NCI-H2227 (cell line): Measurements from ENCODE around the gene SLAIN2.
"Not testable (repeated sequence)": the region's sequence is repeated elsewhere in the genome, so short reads cannot be mapped to it uniquely, and the experiment has no call there.

Source experiments
- DNase-seq: peaks from one replicate; lab custom pipeline; 2025; ENCODE audit not compliant: unreplicated experiment; lab: John Stamatoyannopoulos, UW

The SLAIN2 gene

DNA sequence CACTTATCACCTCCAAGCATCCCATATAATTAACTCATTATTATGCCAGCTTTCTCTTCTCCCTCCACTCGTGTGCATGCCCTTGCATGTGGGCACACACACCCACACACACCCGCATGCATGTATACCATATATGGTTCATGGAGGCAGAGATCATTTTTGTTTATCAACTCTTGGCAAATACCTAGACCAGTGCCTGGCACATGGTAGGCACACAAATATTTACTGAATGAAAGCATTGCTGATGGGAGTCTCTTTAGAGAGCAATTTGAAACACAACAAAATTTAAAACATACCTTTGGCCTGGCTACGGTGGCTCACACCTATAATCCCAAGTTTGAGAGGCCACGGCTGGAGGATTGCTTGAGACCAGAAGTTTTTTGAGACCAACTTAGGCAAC, 90.7 kb downstream of the SLAIN2 start:
- DNase-seq, result no peak

DNA sequence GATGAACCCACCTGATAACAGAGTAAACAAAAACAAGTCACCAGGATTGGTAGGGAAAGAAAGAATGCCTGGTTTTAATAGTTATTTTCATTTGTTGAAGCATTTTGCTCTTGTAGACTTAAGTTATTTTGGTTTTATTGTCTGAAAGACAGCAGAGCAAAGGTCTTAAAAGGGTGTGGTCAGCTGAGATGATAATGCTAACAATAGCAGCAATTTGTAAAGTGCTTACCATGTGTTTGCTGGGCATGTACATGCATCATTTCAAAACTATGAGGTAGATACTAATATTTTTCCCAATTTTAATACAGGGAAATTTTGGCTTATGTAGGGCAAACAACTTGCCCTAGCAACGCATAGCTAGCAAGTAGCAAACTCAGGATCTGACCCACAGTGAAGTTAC, 95.0 kb downstream of the SLAIN2 start:
- no peak for DNase-seq

DNA sequence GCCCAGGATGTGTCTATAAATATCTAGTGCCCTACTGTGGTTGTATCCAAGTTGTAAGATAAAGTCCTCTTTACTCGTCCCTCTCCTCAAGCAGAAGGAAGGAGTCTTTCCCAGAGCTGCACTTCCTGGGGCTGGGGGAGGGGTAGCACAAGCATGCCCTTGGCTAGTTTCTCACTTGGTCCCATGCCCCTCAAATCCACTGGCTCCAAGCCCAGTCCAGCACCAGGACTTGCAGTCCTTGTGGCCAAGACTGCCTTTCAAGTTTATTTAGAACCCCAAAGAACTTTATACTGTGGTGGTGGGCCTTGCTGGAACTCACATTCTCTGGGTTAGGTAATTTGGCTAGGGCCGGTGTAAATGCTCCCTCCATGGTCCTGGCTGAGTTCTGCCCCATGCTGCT, 98.7 kb downstream of the SLAIN2 start:
- no peak for DNase-seq

DNA sequence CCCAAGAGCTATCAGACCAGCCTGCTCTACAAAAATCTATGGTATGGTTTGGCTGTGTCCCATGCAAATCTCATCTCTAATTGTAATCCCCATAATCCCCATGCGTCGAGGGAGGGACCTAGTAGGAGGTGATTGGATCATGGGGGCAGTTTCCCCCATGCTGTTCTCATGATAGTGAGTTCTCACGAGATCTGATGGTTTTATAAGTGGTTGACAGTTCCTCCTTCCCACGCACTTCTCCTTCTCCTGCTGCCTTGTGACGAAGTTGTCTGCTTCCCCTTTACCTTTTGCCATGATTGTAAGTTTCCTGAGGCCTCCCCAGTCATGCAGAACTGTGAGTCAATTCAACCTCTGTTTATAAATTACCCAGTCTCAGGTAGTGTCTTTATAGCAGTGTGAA, 99.6 kb downstream of the SLAIN2 start:
- DNase-seq, result not testable (repeated sequence)

DNA sequence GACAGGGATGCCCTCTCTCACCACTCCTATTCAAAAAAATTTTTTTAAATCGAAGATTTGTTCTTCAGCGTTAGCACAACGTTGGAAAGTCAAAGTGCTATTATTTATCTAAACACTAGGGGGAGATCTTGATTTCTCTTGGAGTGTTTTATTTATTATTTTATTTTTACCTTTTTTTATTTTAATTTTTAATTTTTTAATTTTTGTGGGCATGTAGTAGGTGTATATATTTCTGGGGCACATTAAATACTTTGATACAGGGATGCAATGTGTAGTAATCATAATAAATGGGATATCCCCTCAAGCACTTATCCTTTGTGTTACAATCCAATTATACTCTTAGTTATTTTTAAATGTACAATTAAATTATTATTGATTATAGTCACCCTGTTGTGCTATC, 104.4 kb downstream of the SLAIN2 start:
- DNase-seq, result peak; percentile 31

DNA sequence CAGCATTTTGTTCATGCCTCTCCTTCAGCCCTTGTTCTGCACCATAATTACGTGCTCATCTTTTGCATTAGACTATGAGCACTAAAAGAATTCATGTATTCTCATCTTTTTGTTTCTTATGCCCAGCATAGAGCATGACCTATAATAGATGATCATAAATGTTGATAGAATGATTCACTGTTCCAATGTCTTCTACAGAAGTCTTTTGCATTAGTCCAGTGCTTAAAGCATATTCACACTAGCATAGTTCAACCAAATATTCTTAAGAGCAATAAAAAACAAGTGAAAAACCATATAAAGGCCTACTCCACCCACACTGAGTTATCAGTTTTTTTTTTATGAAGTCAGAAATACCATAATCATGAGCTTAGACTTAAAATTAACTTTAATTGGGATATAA, 105.3 kb downstream of the SLAIN2 start:
- DNase-seq, result no peak

DNA sequence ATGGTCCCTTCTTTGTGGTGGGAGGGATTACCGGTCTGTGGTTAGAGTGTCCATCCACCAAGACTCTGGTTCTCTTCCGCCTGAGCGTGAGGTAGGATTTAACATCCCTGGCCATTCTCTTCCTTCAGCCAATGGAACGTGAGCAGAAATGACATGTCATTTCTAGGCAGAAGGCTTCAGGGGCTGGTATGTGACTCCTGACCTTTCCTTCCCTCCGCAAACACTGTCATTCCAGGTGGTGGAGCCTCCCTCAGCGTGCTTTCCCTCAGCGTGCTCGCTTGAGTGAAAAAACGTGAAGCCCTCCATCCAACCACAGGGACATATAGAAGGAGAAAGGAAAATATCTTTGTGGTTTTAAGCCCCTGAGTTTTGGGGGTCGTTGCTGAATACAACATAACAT, 107.8 kb downstream of the SLAIN2 start:
- no peak for DNase-seq

DNA sequence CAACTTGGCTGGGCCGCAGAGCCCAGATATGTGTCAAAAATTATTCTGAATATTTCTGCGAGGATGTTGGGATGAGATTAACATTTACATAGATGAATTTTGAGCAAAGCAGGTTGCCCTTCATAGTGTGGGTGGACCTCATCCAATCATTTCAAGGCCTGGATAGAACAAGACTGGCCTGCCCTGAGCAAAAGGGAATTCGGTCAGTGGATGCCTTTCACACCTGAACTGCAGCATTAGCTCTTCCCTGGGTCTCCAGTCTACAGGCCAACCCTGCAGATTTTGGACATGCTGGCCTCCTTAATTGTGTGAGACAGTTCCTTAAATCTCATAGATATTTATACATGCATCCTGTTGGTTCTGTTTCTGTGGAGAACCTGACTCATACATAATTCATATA, 109.4 kb downstream of the SLAIN2 start:
- DNase-seq, result no peak

DNA sequence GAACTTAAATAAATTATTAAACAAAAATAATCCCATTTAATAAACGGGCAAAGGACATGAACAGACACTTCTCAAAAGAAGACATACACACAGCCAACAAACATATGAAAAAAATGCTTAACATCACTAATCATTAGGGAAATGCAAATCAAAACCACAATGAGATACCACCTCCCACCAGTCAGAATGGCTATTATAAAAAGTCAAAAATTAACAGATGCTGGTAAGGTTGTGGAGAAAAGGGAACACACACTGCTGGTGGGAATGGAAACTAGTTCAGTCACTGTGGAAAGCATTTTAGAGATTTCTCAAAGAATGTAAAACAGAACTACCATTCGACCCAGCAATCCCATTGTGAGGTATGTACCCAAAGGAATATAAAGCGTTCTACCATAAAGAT, 110.3 kb downstream of the SLAIN2 start:
- DNase-seq, result not testable (repeated sequence)

DNA sequence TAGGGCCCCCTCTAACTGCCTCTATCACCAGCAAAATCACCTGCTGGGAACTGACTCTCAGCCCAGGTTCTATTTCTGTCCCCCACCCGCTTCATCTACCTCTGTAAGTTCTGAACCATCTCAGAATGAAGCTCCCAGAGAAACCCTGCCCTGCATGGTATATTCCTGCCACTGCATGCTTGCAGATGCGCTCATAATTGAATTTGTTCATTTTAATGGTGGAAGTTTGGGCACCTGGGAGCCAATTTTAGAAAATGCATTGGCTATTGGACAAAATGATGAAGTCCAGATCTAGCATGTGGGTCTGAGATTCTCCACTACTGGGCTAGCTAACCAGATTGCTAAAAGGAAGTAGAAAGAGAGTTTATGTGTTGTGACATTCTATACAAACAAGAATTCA, 113.3 kb downstream of the SLAIN2 start:
- DNase-seq, result no peak

DNA sequence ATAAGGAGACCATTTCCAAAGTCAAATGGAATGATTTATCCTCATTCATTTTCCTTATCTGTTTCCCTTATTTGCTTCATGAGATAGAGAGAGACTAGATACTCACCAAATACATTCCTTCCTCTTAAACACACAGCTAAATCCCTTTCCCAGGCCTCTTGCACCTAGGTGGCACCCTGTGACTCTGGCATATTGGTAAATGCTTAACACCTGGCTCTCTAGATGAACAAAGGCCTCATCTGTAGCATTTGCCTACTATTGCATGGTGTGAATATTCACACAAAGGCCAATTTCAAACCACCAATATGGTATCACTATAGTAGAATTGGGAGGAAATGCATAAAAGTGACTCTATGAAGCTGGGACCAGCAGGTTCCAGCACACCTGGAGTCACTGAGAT, 119.7 kb downstream of the SLAIN2 start:
- DNase-seq, result no peak

DNA sequence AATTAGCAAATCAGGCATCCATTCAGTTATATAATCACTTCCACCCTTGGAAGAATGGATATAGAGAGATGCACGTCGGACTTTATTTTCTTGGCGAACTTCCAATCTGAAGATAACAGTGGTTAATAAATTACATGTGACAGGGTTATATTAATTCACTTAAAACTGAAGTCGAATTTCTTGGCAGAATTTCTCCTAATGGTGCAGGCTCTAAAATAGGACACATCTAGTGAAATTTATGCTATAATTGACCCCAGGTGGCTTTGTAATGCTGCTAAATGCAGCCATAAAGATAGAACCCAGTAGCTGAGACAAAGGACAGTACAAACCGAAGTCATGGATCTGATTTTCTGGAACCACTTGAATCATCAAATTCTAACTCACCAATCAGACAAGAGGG, 121.0 kb downstream of the SLAIN2 start:
- DNase-seq, result peak; percentile 52

DNA sequence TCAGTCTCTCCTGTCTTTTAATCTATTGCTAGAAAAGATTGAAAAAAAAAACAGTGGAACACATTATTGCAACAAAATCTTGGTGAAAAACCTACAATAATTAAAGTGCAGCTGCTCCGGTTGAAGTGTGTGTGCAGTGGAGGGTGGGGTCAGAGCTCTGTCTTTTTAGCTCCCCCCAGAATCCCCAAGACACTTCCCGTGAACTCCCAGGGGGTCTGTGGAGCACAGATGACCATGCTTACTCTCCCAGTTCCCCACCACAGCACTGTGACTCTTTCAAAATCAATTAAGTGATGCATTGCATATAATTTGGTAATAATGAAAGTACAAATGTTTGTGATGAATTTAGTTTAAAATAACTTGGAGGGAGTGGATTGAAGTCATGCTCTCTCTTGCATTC, 126.1 kb downstream of the SLAIN2 start:
- no peak for DNase-seq

DNA sequence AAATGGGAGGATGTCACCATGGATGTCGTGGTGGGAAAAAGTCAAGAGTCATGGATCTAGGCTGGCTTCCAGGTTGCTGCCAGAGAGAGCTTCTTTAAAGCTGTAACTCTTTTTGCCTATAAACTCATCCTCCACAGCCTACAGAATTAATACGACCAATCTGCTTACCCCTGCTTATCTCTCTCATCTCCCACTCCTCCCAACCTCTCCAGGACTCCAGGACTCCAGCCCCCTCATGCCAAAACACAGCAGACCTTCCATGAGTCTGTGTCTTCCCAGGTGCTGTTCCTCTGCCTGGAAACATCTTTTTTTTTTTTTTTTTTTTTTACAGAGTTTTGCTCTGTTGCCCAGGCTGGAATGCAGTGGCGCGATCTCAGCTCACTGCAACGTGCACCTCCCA, 126.6 kb downstream of the SLAIN2 start:
- DNase-seq, result no peak

DNA sequence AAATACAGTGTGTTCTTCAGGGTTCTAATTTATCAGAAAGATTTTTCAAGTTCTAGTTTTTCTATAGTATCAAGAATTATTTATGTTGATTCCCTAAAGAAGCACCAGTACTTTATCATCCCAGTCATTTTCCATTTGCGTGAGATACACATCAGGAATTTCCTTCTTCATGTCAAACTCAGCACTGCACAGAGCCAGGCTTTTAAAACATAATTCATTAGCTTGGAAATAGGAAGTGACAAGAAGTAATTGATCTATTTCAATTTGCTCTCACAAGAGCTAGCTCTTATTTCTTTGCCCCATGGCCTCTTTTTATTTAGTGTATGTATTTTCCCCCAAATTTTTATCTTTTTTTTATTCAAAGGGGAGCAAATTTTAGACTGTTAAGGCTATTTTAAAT, 128.8 kb downstream of the SLAIN2 start:
- DNase-seq, result no peak

DNA sequence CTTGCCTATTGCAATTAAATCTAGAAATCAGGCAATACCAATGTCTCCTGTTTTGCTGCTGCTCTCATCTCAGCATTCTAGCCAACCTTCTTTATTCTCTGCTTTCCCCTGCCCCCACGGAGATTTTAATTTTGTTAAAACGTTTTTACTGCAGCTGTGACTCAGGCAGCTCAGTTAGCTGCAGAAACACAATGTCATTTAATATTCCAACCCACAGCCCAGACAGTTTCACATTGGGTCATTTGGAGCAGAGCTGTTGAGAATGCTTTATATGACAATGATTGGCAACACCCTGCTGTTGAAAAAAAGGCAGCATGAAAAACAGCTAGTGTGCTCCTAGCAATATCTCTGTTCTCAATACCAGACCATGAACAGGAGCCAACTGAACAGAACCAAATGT, 129.2 kb downstream of the SLAIN2 start:
- DNase-seq, result peak; percentile 40

DNA sequence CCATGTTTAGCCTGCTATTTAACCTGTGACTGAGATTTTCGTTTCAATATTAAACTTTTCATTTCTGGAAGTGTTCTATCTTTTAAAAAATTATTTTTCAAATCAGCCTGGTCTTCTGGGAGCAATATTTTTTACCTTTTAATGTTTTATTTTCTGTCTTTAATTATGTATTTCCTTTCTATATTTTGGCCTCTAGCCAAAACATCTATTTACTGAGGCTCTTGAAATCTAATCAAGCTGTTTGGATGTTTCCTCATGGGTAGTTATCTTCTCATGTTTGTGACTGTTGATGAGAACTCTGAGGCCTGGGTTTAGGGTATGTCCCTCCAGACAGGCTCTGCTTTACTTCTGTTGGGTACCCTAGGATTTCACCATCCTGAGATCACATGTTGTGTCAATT, 131.5 kb downstream of the SLAIN2 start:
- no peak for DNase-seq

DNA sequence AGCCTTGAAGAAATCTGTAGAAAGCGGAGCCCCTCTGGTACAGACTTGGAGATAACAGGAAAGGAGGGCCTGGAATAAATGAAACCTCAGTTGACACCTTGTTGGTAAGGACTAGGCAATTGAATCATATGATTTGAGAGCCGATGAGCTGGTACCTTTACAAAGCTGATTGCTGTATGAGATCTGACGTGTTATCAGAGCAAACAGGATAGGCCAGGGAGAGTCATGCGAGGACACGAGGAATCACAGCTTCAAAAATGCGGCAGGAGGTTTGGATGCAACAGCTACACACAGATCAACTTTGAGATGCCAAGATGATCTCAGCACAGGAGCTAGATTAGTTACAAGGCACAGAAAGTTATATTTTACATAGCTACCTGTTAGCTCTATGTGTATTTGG, 134.4 kb downstream of the SLAIN2 start:
- no peak for DNase-seq
